Uterus (tissue), 4 donors: ENCODE results near the gene FAIM2. TPM values are rescaled to one million over a fixed set of nuclear protein-coding genes. Genes with fewer than 3 reads are reported as not detected.

ENCODE experiments used
- DNase-seq, 2 donors: peaks; one replicate each; pipeline ENCODE4 v3.0.0-alpha.2; 2019 to 2020
- H3K27ac ChIP-seq, 2 donors: fragments of 200-600 bp; sonication (generic); 1 replicate in 1 of 2; 2 replicates in 1 of 2; pipeline ENCODE4 v1.5.1; 2016 to 2018
- H3K27me3 ChIP-seq, 2 donors: fragments of 200-600 bp; sonication (generic); one replicate each; pipeline ENCODE4 v1.5.1; 2018 to 2019; ENCODE audit warnings: control low read depth in 1 of 2
- H3K36me3 ChIP-seq, 2 donors: fragments of 200-600 bp; sonication (generic); one replicate each; pipeline ENCODE4 v1.5.1; 2019; ENCODE audit warnings: control low read depth in 1 of 2
- H3K4me1 ChIP-seq, 2 donors: fragments of 200-600 bp; sonication (generic); one replicate each; pipeline ENCODE4 v1.5.1; 2018 to 2019; ENCODE audit warnings: control low read depth in 1 of 2
- H3K4me3 ChIP-seq, 2 donors: fragments of 200-600 bp; sonication (generic); 1 replicate in 1 of 2; 2 replicates in 1 of 2; pipeline ENCODE4 v1.5.1; 2018 to 2019; ENCODE audit warnings: mild to moderate bottlenecking in 1 of 2
- H3K9me3 ChIP-seq, 2 donors: fragments of 200-600 bp; sonication (generic); one replicate each; pipeline ENCODE4 v1.5.1; 2019; ENCODE audit warnings: control low read depth in 1 of 2
- POLR2A ChIP-seq, 2 donors: fragments of 450-650 bp; IDR thresholded peaks; one replicate each; pipeline ENCODE4 v1.6.1; 2016; ENCODE audit warnings: antibody characterized with exemption in 2 of 2, mild to moderate bottlenecking in 1 of 2, moderate library complexity in 1 of 2
- intact Hi-C: fragments of 100-400 bp; cut with DNase I; formaldehyde crosslinking; loops from one replicate; pipeline ENCODE4 v1.15.1; 2023; ENCODE audit warnings: low total_unique reads
- total RNA-seq, 4 donors: library from RNA; depleted of rRNA in 3 of 4; stranded (reverse); fragments of >200 nt in 3 of 4; gene quantifications; one replicate each; pipeline versions ENCODE4 v1.1.0 to v1.2.4, GENCODE V29; 2014 to 2023
- TF ChIP-seq, protein P1 (sequence below), 4 experiments: fragments of 200-600 bp in 2 of 4; fragments of 450-650 bp in 2 of 4; sonication (generic) in 2 of 4; IDR thresholded peaks; one replicate each; pipeline ENCODE4 v1.5.1; 2016 to 2019; ENCODE audit warnings: antibody characterized with exemption in 4 of 4, mild to moderate bottlenecking in 2 of 4, moderate library complexity in 1 of 4
- donor health status: DM: yes; HTN: yes; CAD: no.

The FAIM2 gene
- total RNA-seq, 4 donors from 2014 or later = 1.0 to 11.9 (median 5.5) TPM

DNA sequence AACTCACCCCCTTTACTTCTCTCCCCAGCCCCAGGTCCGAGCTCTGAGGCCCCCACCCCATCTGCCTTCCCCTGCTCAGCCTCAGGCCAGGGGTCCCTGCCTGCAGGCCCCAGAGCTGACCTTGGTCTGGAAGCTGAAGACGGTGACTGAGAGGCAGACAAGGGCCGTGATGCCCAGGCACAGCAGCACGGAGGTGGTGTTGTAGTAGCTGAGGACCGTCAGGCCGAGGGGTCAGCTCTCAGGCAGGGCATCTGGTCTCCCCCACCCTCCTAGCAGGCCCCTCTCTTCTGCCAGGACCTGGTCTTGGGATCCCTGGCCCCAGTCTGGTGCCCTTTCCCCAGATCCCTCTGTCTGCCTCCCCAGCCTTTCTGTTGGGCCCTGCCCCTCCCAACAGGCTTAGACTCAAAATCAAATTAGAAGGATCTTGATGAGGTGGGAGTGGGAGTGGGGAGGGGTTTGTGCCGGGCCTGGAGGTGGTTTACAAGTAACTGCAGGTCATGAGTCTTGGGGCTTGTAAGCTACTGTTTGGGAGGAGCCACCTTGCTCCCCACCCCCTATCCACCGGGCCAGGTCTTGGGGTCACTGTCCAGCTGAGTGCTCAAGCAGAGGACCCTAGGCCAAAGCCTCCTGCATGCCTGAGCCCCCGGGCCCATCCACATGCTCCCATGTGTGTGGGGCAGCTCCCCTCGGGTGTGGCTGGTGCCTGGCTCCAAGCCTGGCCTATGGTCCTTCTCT, 14.2 kb downstream of the FAIM2 start:
- Histone ChIP-seq H3K27ac (no peak overlapping the region), H3K9me3 (no peaks in the 10 kb centered on the region), H3K27me3 (no peaks in the 10 kb centered on the region), H3K36me3 (no peaks in the 10 kb centered on the region), H3K4me3 (no peak overlapping the region), H3K4me1 (no peaks in the 10 kb centered on the region)
- DNase-seq = no peak
- intact Hi-C loops = no loop called here
- no peak for TF ChIP-seq POLR2A (IDR thresholded peaks at IDR 0.05)
- TF ChIP-seq, protein P1, sequence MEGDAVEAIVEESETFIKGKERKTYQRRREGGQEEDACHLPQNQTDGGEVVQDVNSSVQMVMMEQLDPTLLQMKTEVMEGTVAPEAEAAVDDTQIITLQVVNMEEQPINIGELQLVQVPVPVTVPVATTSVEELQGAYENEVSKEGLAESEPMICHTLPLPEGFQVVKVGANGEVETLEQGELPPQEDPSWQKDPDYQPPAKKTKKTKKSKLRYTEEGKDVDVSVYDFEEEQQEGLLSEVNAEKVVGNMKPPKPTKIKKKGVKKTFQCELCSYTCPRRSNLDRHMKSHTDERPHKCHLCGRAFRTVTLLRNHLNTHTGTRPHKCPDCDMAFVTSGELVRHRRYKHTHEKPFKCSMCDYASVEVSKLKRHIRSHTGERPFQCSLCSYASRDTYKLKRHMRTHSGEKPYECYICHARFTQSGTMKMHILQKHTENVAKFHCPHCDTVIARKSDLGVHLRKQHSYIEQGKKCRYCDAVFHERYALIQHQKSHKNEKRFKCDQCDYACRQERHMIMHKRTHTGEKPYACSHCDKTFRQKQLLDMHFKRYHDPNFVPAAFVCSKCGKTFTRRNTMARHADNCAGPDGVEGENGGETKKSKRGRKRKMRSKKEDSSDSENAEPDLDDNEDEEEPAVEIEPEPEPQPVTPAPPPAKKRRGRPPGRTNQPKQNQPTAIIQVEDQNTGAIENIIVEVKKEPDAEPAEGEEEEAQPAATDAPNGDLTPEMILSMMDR (IDR thresholded peaks at IDR 0.05) = no peak

DNA sequence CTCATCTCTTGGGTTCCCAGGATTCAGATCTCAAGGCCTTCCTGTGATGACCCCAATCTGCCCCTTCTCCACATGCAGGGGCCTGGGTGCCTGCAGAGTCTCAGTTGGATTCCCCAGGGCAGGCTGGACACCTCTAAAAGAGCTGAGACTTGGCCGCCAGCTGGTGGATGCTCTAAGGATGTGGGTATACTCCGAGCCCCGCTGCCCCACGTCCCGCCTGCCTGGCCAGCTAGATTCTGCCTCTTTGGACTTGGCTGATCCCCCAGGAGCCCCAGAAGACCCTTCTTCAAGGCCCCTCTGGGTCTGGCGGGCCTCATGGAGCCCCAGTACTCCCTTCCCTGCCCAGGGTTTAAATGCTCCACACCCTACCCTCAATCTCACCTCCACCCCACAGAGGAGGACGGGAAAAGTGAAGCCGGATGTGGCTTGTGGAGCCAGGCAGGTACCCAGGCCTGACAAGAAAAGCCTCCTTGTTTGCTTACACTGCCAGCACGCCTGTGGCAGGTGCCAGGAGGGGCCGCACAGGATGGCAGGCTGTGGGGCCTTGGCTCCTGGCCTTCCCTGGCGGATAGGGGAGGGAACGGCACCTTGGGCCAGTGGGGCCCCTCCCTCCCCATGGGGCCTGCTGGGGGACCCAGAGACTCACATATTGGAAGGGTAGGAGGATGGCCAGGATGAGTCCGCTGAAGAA, 15.1 kb downstream of the FAIM2 start:
- intact Hi-C loops = no loop called here
- TF ChIP-seq POLR2A (IDR thresholded peaks at IDR 0.05) = no peak
- TF ChIP-seq, protein P1 (IDR thresholded peaks at IDR 0.05) = no peak
- no peaks in the 10 kb centered on the region for H3K36me3 ChIP-seq
- no peaks in the 10 kb centered on the region for H3K9me3 ChIP-seq
- H3K27ac ChIP-seq = no peak overlapping the region
- H3K4me3 ChIP-seq = no peak overlapping the region
- no peak for DNase-seq
- H3K27me3 ChIP-seq = no peaks in the 10 kb centered on the region
- H3K4me1 ChIP-seq = no peaks in the 10 kb centered on the region

DNA sequence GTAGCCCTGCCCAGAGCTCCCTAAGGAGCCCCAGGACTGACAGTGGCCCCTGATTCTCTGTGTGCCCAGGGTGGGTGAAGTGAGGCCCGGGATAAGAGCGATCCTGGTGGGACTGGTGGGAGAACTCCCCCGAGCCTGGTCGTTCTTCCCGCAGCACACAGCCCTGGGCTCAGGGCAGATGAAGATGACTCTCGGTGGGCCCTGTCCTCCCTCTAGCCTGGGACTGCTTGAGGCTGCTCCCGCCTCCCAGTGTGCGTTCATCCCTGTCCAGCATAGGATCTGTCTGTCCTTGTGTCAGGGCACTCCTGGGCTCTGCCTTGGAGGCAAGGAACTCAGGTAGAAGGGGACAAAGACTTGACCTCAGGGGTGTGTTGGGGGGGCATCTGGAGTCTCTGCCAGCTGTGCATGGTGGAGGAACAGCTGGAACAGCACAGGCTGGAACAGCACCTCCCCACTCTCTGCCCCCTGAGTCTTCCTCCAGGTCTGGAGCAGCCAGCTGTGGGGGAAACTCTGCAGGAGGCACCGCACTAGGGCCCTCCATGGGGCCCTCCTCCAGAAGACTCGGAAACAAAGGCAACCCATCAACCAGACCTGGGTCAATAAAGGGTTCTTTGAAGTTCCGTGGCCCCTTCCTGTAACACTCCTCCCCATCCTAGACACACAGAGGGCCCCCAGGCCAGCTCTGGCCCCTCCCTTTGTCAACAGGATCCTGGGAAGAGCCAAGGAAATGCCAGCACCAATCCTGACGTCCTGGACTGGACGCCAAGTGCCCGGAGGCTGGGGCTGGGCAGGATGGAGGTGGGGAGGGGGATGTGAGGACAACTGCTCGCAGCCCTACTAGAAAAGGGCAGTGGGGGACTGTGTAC, 15.9 kb downstream of the FAIM2 start:
- H3K9me3 ChIP-seq = no peaks in the 10 kb centered on the region
- H3K4me1 ChIP-seq = no peaks in the 10 kb centered on the region
- TF ChIP-seq, protein P1 (IDR thresholded peaks at IDR 0.05) = no peak
- no peak for TF ChIP-seq POLR2A (IDR thresholded peaks at IDR 0.05)
- no peak overlapping the region for H3K4me3 ChIP-seq
- intact Hi-C loops = no loop called here
- H3K27ac ChIP-seq = no peak overlapping the region
- H3K27me3 ChIP-seq = no peaks in the 10 kb centered on the region
- DNase-seq = no peak
- no peaks in the 10 kb centered on the region for H3K36me3 ChIP-seq

DNA sequence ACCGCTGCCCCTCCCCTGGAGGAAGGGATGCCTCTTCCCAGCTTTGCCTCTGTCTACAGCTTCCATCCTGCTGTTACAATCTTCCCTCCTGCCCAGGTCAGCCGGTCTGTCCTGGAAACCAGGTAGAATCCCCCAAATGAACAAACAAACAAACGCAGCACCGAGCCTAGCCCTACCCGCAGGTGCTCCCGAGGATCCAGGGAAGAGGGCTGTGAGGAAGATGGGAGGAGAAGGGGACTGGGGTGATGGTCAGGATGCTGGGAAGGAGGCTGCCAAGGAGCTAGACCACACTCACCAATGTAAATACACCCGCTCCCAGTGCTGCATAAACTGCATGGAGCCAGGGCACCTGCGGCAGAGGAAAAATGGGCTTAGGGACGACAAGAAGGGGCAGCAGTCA, 16.6 kb downstream of the FAIM2 start:
- H3K9me3 ChIP-seq = no peaks in the 10 kb centered on the region
- TF ChIP-seq, protein P1 (IDR thresholded peaks at IDR 0.05) = no peak
- no peak for TF ChIP-seq POLR2A (IDR thresholded peaks at IDR 0.05)
- intact Hi-C loops = no loop called here
- H3K36me3 ChIP-seq = no peaks in the 10 kb centered on the region
- H3K27me3 ChIP-seq = no peaks in the 10 kb centered on the region
- DNase-seq = no peak
- H3K4me1 ChIP-seq = no peaks in the 10 kb centered on the region
- no peak overlapping the region for H3K4me3 ChIP-seq
- no peak overlapping the region for H3K27ac ChIP-seq
